ENCODE results near the gene DCLRE1B.

DCLRE1B gene

GRCh38 chr1:113928941-113929749 is 24.0 kb downstream of the DCLRE1B start, which contains the start of gene HIPK1:
HIPK1 (plus strand) TSS chr1:113929324.
- POLR2A ChIA-PET: interaction anchor here (0.5 to 5.3 kb wide), 14 partner anchors 9 to 170 kb away, joined by 3 to 84 read pairs (median 4); partner anchors contain the start of genes AP4B1, DCLRE1B, PHTF1 and RSBN1
- Histone ChIP-seq H3K9me3 (ENCODE audit: control insufficient read depth, insufficient read depth, low read depth, low read length) (no peaks in the 10 kb centered on the region), H3K4me1 (ENCODE audit: control insufficient read depth, insufficient read depth, low read length) (peaks cover 3% of the 10 kb centered on the region), H3K27ac (ENCODE audit: extremely low read depth, low read depth, low read length) (peak within 1 kb of the TSS; percentile 75), H3K36me3 (ENCODE audit: control insufficient read depth in 2 of 2, insufficient read depth in 1 of 2, low read length in 2 of 2) (no peaks in the 10 kb centered on the region), H3K4me3 (ENCODE audit: low read depth, low read length) (peak within 1 kb of the TSS; percentile 96)
- CTCF ChIA-PET: interaction anchor here (0.8 to 2.1 kb wide), 4 partner anchors 23 to 29 kb away, joined by 3 to 8 read pairs (median 4); partner anchors contain the start of gene AP4B1
- no peak for TF ChIP-seq ZNF704 (tag by site-specific recombination; IDR thresholded peaks at IDR 0.05)
- no peak for TF ChIP-seq IKZF3 (tag by site-specific recombination; IDR thresholded peaks at IDR 0.05)
- 0 out of 2 replicates have a peak, but pooled peaks have one; percentile 7 for TF ChIP-seq MYNN (tag by site-specific recombination; IDR thresholded peaks at IDR 0.05; ENCODE audit: borderline replicate concordance)
- peak; percentile 73; the same call in 1 of the 2 replicates for TF ChIP-seq ZSCAN30 (tag by site-specific recombination; IDR thresholded peaks at IDR 0.05)
- no peak for TF ChIP-seq ZNF433 (tag by site-specific recombination; IDR thresholded peaks at IDR 0.05; ENCODE audit: low read depth)
- TF ChIP-seq, protein P1, sequence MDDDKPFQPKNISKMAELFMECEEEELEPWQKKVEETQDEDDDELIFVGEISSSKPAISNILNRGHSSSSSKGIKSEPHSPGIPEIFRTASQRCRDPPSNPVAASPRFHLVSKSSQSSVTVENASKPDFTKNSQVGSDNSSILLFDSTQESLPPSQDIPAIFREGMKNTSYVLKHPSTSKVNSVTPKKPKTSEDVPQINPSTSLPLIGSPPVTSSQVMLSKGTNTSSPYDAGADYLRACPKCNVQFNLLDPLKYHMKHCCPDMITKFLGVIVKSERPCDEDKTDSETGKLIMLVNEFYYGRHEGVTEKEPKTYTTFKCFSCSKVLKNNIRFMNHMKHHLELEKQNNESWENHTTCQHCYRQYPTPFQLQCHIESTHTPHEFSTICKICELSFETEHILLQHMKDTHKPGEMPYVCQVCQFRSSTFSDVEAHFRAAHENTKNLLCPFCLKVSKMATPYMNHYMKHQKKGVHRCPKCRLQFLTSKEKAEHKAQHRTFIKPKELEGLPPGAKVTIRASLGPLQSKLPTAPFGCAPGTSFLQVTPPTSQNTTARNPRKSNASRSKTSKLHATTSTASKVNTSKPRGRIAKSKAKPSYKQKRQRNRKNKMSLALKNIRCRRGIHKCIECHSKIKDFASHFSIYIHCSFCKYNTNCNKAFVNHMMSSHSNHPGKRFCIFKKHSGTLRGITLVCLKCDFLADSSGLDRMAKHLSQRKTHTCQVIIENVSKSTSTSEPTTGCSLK (tag by site-specific recombination; IDR thresholded peaks at IDR 0.05): no peak
- TF ChIP-seq ZIC2 (tag by site-specific recombination; IDR thresholded peaks at IDR 0.05): peak; percentile 73
- TF ChIP-seq MEIS1 (CRISPR knock-in tag; IDR thresholded peaks at IDR 0.05; ENCODE audit: borderline replicate concordance): no peak
- no peak for TF ChIP-seq ZNF670 (tag by site-specific recombination; IDR thresholded peaks at IDR 0.05; ENCODE audit: low read depth)
- TF ChIP-seq ZNF114 (tag by site-specific recombination; IDR thresholded peaks at IDR 0.05): no peak
- no peak for TF ChIP-seq ZNF112 (tag by site-specific recombination; IDR thresholded peaks at IDR 0.05)
- TF ChIP-seq ZNF548 (tag by site-specific recombination; IDR thresholded peaks at IDR 0.05): no peak
- TF ChIP-seq OSR2 (tag by site-specific recombination; IDR thresholded peaks at IDR 0.05): peak; percentile 76
- TF ChIP-seq ZBTB11 (tag by site-specific recombination; conservative IDR thresholded peaks at IDR 0.05; ENCODE audit: low read depth): peak; percentile 92
- no peak for TF ChIP-seq ZNF121 (tag by site-specific recombination; IDR thresholded peaks at IDR 0.05)
- TF ChIP-seq ZNF18 (tag by site-specific recombination; IDR thresholded peaks at IDR 0.05): peak; percentile 75
- no peak for TF ChIP-seq ZNF202 (tag by site-specific recombination; IDR thresholded peaks at IDR 0.05; ENCODE audit: borderline replicate concordance)
- peak; percentile 39; the same call in 1 of the 2 replicates for TF ChIP-seq ZNF184 (tag by site-specific recombination; IDR thresholded peaks at IDR 0.05)
- no peak for TF ChIP-seq ZNF211 (tag by site-specific recombination; IDR thresholded peaks at IDR 0.05; ENCODE audit: low read depth)
- TF ChIP-seq ZNF664 (tag by site-specific recombination; IDR thresholded peaks at IDR 0.05): no peak
- TF ChIP-seq ZNF777 (tag by site-specific recombination; IDR thresholded peaks at IDR 0.05; ENCODE audit: borderline replicate concordance): 0 out of 2 replicates have a peak, but pooled peaks have one; percentile 24
- peak; percentile 81 for TF ChIP-seq ZNF394 (tag by site-specific recombination; IDR thresholded peaks at IDR 0.05; ENCODE audit: borderline replicate concordance)
- TF ChIP-seq, protein P2, sequence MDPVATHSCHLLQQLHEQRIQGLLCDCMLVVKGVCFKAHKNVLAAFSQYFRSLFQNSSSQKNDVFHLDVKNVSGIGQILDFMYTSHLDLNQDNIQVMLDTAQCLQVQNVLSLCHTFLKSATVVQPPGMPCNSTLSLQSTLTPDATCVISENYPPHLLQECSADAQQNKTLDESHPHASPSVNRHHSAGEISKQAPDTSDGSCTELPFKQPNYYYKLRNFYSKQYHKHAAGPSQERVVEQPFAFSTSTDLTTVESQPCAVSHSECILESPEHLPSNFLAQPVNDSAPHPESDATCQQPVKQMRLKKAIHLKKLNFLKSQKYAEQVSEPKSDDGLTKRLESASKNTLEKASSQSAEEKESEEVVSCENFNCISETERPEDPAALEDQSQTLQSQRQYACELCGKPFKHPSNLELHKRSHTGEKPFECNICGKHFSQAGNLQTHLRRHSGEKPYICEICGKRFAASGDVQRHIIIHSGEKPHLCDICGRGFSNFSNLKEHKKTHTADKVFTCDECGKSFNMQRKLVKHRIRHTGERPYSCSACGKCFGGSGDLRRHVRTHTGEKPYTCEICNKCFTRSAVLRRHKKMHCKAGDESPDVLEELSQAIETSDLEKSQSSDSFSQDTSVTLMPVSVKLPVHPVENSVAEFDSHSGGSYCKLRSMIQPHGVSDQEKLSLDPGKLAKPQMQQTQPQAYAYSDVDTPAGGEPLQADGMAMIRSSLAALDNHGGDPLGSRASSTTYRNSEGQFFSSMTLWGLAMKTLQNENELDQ (tag by site-specific recombination; IDR thresholded peaks at IDR 0.05; ENCODE audit: low read depth): no peak
- TF ChIP-seq ZNF214 (tag by site-specific recombination; IDR thresholded peaks at IDR 0.05; ENCODE audit: borderline replicate concordance): no peak
- TF ChIP-seq ZBTB17 (tag by site-specific recombination; IDR thresholded peaks at IDR 0.05): peak; percentile 100
- TF ChIP-seq ZNF558 (tag by site-specific recombination; IDR thresholded peaks at IDR 0.05): no peak

Data from HEK293 (cell line).